NCI-H2196 treated with DMSO at 0.1 percent for 48 hours (cell line): ENCODE measurements around the gene XNDC1N.
"Not testable (repeated sequence)": the region's sequence is repeated elsewhere in the genome, so short reads cannot be mapped to it uniquely, and the experiment has no call there.

ENCODE experiments used
- DNase-seq: peaks from one replicate; lab custom pipeline; 2025; ENCODE audit not compliant: unreplicated experiment; lab: John Stamatoyannopoulos, UW

Gene XNDC1N

GRCh38 chr11:71933141-71933933 lies 4.9 kb upstream of the XNDC1N start:
- no peak for DNase-seq

DNA sequence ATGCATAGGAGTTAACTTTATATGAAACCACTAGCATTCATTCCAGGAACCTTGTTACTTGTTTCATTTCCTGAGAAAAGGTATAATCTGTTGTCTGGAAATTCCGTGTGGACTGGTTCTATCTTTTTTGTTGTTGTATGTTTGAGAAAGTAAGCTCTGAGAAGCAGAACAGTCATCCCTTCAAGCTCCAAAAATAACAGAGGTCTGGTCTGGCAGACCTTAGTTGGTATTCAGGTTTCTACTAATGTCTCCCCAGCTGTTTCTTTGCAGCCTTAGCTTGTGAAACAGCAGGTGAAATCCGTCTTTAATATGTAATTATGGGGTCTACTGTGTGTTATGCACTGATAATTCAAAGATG lies 2.8 kb upstream of the XNDC1N start:
- no peak for DNase-seq

DNA sequence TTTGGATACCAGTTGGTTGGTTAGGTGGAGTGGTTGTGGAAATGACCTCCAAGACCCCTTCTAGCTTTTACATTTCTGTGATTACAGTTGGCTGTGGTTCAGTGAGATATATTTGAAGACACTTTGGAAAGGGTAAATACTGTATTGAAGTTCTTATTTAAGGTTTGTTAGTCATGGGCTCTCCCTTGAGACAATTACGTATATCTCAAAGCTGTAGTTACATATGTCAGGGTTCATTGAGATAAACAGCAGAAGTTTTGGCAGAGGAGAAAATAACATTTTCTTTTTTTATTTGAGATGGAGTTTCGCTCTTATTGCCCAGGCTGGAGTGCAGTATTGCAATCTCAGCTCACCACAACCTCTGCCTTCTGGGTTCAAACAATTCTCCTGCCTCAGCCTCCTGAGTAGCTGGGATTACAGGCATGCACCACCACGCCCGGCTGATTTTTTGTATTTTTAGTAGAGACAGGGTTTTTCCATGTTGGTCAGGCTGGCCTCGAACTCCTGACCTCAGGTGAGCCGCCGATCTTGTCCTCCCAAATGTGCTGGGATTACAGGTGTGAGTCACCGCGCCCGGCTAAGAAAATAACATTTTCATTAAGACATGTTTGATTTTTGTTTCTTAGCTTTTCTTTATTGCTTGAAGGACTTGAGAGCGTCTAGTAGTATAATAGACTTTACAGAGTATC lies 2.3 kb upstream of the XNDC1N start:
- DNase-seq = no peak

DNA sequence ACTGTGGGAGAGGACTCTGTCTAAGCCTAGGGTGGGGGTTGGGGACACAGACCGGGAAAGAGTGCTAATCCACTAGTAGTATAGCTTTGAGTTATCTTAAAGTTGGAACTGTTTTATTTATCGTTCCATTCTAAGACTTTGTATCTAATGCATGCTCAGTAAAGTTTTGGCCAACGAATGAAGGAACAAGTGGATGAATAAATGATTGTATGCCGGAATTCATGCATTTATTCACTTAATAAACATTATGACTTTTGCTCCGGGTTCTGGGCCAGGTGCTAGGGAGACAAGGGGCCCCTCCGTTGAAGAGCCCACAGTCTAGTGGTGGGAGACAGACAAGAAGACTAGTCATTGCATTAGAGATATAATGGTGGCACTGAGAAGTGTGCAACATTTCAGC lies 1.1 kb upstream of the XNDC1N start:
- DNase-seq = no peak

GRCh38 chr11:71928737-71929443 lies 496 bp upstream of the XNDC1N start, which contains the start of gene RNF121:
Gene RNF121 (plus strand): TSS chr11:71929046. CDS start chr11:71929062, 16 bp downstream.
- DNase-seq = peak; percentile 94

- no peak for DNase-seq
These were observed 10.7 kb downstream of the XNDC1N start for GRCh38 chr11:71917646-71918140.

- no peak for DNase-seq
These were observed 13.7 kb downstream of the XNDC1N start for GRCh38 chr11:71914617-71915189.

GRCh38 chr11:71913756-71914526 lies 14.5 kb downstream of the XNDC1N start:
- no peak for DNase-seq

- DNase-seq = not testable (repeated sequence)
These were observed 16.4 kb downstream of the XNDC1N start for GRCh38 chr11:71911986-71912340.

DNA sequence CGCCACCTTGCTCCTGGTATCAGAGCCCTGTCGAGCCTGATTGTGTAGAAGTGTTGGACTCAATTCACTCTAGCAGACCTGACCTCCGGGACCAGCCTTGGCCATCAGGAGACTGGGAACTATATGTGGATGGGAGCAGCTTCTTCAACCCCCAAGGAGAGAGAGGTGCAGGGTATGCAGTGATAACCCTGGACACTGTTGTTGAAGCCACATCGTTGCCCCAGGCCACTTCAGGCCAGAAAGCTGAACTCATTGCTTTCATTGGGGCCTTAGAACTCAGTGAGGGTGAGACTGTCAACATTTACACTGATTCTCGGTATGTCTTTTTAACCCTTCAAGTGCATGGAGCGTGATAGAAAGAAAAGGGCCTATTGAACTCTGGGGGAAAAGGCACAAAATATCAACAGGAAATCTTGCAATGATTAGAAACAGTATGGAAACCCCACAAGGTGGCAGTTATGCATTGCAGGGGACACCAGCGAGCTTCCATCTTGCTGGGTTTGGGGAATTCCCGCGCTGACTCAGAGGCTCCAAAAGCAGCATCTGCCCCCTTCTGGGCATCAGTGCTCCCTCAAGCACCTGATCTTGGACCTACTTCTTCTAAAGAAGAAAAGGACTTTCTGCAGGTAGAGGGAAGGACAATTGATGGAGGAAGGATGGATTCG lies 16.9 kb downstream of the XNDC1N start:
- DNase-seq = not testable (repeated sequence)

DNA sequence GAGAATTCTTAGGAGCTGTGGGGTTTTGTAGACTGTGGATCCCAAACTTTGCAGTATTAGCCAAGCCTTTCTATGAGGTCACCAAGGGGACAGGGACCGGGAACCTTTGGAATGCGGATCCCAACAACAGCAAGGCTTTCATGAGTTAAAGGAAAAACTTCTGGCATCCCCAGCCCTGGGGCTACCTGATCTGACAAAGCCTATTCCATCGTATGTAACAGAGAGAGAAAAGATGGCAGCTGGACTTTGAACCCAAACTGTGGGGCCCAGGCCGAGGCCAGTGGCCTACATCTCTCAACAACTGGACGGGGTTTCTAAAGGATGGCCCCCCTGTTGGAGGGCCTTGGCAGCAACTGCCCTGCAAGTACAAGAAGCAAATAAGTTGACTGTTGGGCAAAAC lies 17.6 kb downstream of the XNDC1N start:
- DNase-seq = not testable (repeated sequence)

DNA sequence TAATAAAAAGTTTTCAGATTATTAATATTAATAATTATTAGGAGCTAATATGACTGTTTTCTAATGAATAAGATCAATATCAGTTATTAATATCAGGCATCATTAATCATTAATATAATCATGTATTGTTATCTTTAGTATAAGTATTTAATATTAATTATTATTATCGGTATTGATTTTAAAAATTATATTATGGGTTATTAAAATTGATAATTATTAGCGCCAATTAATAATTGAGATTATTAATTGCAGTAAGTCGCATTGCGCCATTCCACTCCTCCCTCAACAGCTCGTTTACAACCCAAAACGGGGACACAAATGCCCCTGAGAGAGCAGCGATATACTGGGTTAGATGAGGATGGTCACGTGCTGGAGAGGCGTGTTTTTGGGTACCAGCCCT lies 20.2 kb downstream of the XNDC1N start:
- DNase-seq = no peak

GRCh38 chr11:71901137-71901536 lies 27.3 kb downstream of the XNDC1N start:
- not testable (repeated sequence) for DNase-seq

GRCh38 chr11:71895961-71896360 lies 32.4 kb downstream of the XNDC1N start:
- DNase-seq = no peak

DNA sequence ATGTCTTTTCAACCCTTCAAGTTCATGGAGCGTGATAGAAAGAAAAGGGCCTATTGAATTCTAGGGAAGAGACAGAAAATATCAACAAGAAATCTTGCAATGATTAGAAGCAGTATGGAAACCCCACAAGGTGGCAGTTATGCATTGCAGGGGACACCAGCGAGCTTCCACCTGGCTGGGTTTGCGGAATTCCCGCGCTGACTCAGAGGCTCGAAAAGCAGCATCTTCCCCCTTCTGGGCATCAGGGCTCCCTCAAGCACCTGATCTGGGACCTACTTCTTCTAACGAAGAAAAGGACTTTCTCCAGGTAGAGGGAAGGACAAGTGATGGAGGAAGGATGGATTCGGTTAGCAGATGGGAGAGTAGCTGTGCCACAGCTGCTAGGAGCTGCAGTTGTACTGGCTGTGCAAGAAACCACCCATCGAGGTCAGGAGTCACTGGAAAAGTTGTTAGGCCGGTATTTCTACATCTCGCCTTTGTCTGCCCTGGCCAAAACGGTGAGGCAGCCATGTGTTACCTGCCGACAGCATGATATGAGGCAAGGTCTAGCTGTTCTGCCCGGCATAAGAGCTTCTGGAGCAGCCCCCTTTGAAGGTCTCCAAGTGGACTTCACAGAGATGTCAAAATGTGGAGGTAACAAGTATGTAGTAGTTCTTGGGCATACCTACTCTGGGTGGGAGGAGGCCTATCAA lies 39.1 kb downstream of the XNDC1N start:
- not testable (repeated sequence) for DNase-seq

DNA sequence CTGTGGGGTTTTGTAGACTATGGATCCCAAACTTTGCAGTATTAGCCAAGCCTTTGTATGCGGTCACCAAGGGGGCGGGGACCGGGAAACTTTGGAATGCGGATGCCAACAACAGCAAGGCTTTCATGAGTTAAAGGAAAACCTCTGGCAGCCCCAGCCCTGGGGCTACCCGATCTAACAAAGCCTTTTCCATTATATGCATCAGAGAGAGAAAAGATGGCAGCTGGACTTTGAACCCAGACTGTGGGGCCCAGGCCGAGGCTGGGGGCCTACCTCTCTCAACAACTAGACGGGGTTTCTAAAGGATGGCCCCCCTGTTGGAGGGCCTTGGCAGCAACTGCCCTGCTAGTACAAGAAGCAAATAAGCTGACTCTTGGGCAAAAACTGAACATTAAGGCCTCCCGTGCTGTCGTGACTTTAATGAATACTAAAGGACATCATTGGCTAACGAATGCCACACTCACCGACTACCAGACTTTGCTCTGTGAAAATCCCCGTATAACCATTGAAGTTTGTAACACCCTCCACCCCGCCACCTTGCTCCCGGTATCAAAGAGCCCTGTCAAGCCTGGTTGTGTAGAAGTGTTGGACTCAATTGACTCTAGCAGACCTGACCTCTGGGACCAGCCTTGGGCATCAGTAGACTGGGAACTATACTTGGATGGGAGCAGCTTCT lies 39.9 kb downstream of the XNDC1N start:
- DNase-seq = not testable (repeated sequence)

GRCh38 chr11:71885806-71886205 lies 42.6 kb downstream of the XNDC1N start:
- not testable (repeated sequence) for DNase-seq
